A549 (cell line): Measurements from ENCODE around the gene TSBP1. TPM values are rescaled to one million over a fixed set of nuclear protein-coding genes. Genes with fewer than 3 reads are reported as not detected.

Experiments
- ATAC-seq, 2 experiments: fragments of 200-7000 bp in 1 of 2; fragments of >200 bp in 1 of 2; cut with Nextera tagmentation in 1 of 2; cut with Tn5 transposase in 1 of 2; 3 replicates each; pipeline versions ENCODE4 v1.8.0 to v1.9.1; 2018 to 2020; ENCODE audit warnings: mild to moderate bottlenecking in 1 of 2, moderate library complexity in 1 of 2
- CTCF ChIA-PET: fragments of 300-600 bp; sonication (Branson Sonifier 250); formaldehyde crosslinking; extraction: SDS; loops from one replicate; lab custom pipeline; 2021; ENCODE audit warnings: antibody characterized with exemption, inconsistent platforms; lab: Yijun Ruan, JAX
- POLR2A ChIA-PET: fragments of 350-600 bp; formaldehyde crosslinking; extraction: SDS; loops from one replicate; lab custom pipeline; 2021; ENCODE audit warnings: antibody characterized with exemption, inconsistent platforms; lab: Yijun Ruan, JAX
- DNase-seq, 2 experiments: peaks; one replicate each; pipeline versions ENCODE4 v3.0.0 to v3.0.0-alpha.2; 2011 to 2016; ENCODE audit warnings: low read depth in 1 of 2, low spot score in 1 of 2
- FAIRE-seq: peaks from 2 replicates; lab custom pipeline; 2011; peaks lifted over from hg19 to GRCh38; lab: Jason Lieb, UNC
- H3K27ac ChIP-seq, 2 experiments: fragments of >200 bp; sonication (Bioruptor Twin); formaldehyde crosslinking; 3 replicates each; pipeline ENCODE4 v1.5.1; 2016 to 2017
- H3K4me1 ChIP-seq: fragments of >200 bp; sonication (Bioruptor Twin); formaldehyde crosslinking; 3 replicates; pipeline ENCODE4 v1.6.1; 2016
- H3K4me2 ChIP-seq: fragments of >200 bp; sonication (Bioruptor Twin); formaldehyde crosslinking; 3 replicates; pipeline ENCODE4 v1.6.1; 2016
- H3K4me3 ChIP-seq: fragments of >200 bp; sonication (Bioruptor Twin); formaldehyde crosslinking; 3 replicates; pipeline ENCODE4 v1.5.1; 2016
- H3K9me3 ChIP-seq: fragments of >200 bp; sonication (Bioruptor Twin); formaldehyde crosslinking; 3 replicates; pipeline ENCODE4 v1.6.1; 2016
- BCL3 ChIP-seq: fragments of >200 bp; sonication (Bioruptor Twin); formaldehyde crosslinking; IDR thresholded peaks from 3 replicates; pipeline ENCODE4 v1.6.1; 2016
- BHLHE40 ChIP-seq: IDR thresholded peaks from 2 replicates; pipeline ENCODE4 v1.6.1; 2012; ENCODE audit warnings: low read depth, low read length, inconsistent platforms
- CBX2 ChIP-seq: fragments of 200-600 bp; sonication (generic); IDR thresholded peaks from 2 replicates; pipeline ENCODE4 v1.6.1; 2016; ENCODE audit warnings: low read depth, mild to moderate bottlenecking, borderline replicate concordance
- CTCF ChIP-seq: fragments of >200 bp; sonication (Bioruptor Twin); formaldehyde crosslinking; IDR thresholded peaks from 3 replicates; pipeline ENCODE4 v1.5.1; 2016
- E2F6 ChIP-seq: IDR thresholded peaks from 2 replicates; pipeline ENCODE4 v1.6.1; 2012; ENCODE audit warnings: low read depth, borderline replicate concordance
- EHF ChIP-seq: fragments of 250-450 bp; sonication (Bioruptor Pico); IDR thresholded peaks from 2 replicates; pipeline ENCODE4 v1.5.0; 2020; ENCODE audit warnings: mild to moderate bottlenecking
- EHMT2 ChIP-seq: fragments of 200-600 bp; sonication (generic); IDR thresholded peaks from 2 replicates; pipeline ENCODE4 v1.6.1; 2016; ENCODE audit warnings: antibody characterized with exemption, low read depth, mild to moderate bottlenecking, moderate library complexity
- ELK1 ChIP-seq: fragments of 150-350 bp; IDR thresholded peaks from 2 replicates; pipeline ENCODE4 v1.6.1; 2014; ENCODE audit warnings: low read depth, mild to moderate bottlenecking, low read length
- GATA3 ChIP-seq: IDR thresholded peaks from 2 replicates; pipeline ENCODE4 v1.6.1; 2012; ENCODE audit warnings: borderline replicate concordance
- HDAC2 ChIP-seq: fragments of 200-600 bp; sonication (generic); IDR thresholded peaks from 2 replicates; pipeline ENCODE4 v1.6.1; 2016
- HES2 ChIP-seq: fragments of >200 bp; sonication (Bioruptor Twin); formaldehyde crosslinking; IDR thresholded peaks from 2 replicates; pipeline ENCODE4 v1.6.1; 2016
- HEYL ChIP-seq: fragments of 250-450 bp; sonication (Bioruptor Pico); IDR thresholded peaks from 2 replicates; pipeline ENCODE4 v1.8.0; 2021; ENCODE audit warnings: mild to moderate bottlenecking, moderate library complexity
- KDM1A ChIP-seq: fragments of 200-600 bp; sonication (generic); IDR thresholded peaks from 2 replicates; pipeline ENCODE4 v1.6.1; 2016; ENCODE audit warnings: low read depth, mild to moderate bottlenecking
- MAFK ChIP-seq: fragments of 450-650 bp; IDR thresholded peaks from 2 replicates; pipeline ENCODE4 v1.6.1; 2014; ENCODE audit not compliant: partially characterized antibody
- MAZ ChIP-seq: fragments of 150-350 bp; IDR thresholded peaks from 2 replicates; pipeline ENCODE4 v1.6.1; 2014; ENCODE audit warnings: antibody characterized with exemption, low read depth, low read length, borderline replicate concordance
- NPAS2 ChIP-seq: fragments of 250-450 bp; sonication (Bioruptor Pico); IDR thresholded peaks from 2 replicates; pipeline ENCODE4 v1.8.0; 2022; ENCODE audit warnings: mild to moderate bottlenecking, moderate library complexity, borderline replicate concordance
- POLR2A ChIP-seq: IDR thresholded peaks from 2 replicates; pipeline ENCODE4 v1.6.1; 2012; ENCODE audit warnings: mild to moderate bottlenecking, low read length
- RAD21 ChIP-seq, 2 experiments: fragments of >200 bp in 1 of 2; sonication (Bioruptor Twin) in 1 of 2; formaldehyde crosslinking in 1 of 2; IDR thresholded peaks in 1 of 2; conservative IDR thresholded peaks in 1 of 2; 2 replicates in 1 of 2; 3 replicates in 1 of 2; pipeline ENCODE4 v1.6.1; 2012 to 2018; ENCODE audit warnings: inconsistent platforms in 1 of 2
- RNF2 ChIP-seq: fragments of 200-600 bp; sonication (generic); IDR thresholded peaks from 2 replicates; pipeline ENCODE4 v1.6.1; 2016; ENCODE audit warnings: low read depth, mild to moderate bottlenecking, antibody characterized with exemption, moderate library complexity, borderline replicate concordance
- SMC3 ChIP-seq: fragments of >200 bp; sonication (Bioruptor Twin); formaldehyde crosslinking; IDR thresholded peaks from 3 replicates; pipeline ENCODE4 v1.6.1; 2018; ENCODE audit warnings: inconsistent platforms
- SREBF2 ChIP-seq: fragments of 450-650 bp; IDR thresholded peaks from 2 replicates; pipeline ENCODE4 v1.6.1; 2014; ENCODE audit warnings: mild to moderate bottlenecking, moderate library complexity
- TFCP2L1 ChIP-seq: fragments of 250-450 bp; sonication (Bioruptor Pico); IDR thresholded peaks from 2 replicates; pipeline ENCODE4 v1.5.0; 2021; ENCODE audit warnings: mild to moderate bottlenecking
- ZFP36 ChIP-seq: fragments of 450-650 bp; IDR thresholded peaks from 2 replicates; pipeline ENCODE4 v1.6.1; 2014; ENCODE audit warnings: borderline replicate concordance; ENCODE audit not compliant: partially characterized antibody
- WGBS: methylation state at CpG from one replicate; pipeline ENCODE4 v1.1.6; 2017; ENCODE audit errors: missing lambda C conversion rate; 5-methylcytosine and 5-hydroxymethylcytosine counted together
- polyA plus RNA-seq, 4 experiments: library from polyadenylated mRNA; depleted of rRNA in 3 of 4; stranded (reverse); fragments of >200 nt; fragmentation: RNase III in 1 of 4; extraction: RNeasy Plus Mini Kit Qiagen cat#74134 plus additional on column Dnase treatment in 1 of 4; gene quantifications; 2 replicates in 3 of 4; 3 replicates in 1 of 4; pipeline ENCODE4 v1.2.3, GENCODE V29; 2011 to 2017

TSBP1 gene
- polyA plus RNA-seq, 2 of the 4 experiments (the other 2 are of a cell fraction): not detected

- Histone ChIP-seq H3K27ac (no peak overlapping the region), H3K4me1 (no peaks in the 10 kb centered on the region), H3K4me2 (no peak overlapping the region), H3K9me3 (no peaks in the 10 kb centered on the region), H3K4me3 (no peak overlapping the region)
- ChIA-PET POLR2A (no interaction called here), CTCF (interaction anchor here (0.7 to 4.9 kb wide), 31 partner anchors 8 to 509 kb away, joined by 3 to 43 read pairs (median 6); partner anchors contain the start of genes BTNL2, HLA-DRA and TAP2)
- DNase-seq (peak; percentile 37 to 72), FAIRE-seq (no peak), ATAC-seq (peak; percentile 87 to 95)
- 2% methylated on average over 11 of the region's 11 CpGs for WGBS
- no peak for TF ChIP-seq EHF (CRISPR knock-in tag)
- no peak for TF ChIP-seq RNF2
- no peak for TF ChIP-seq TFCP2L1
- TF ChIP-seq ELK1: no peak
- TF ChIP-seq NPAS2: no peak
- no peak for TF ChIP-seq HDAC2
- no peak for TF ChIP-seq SREBF2
- no peak for TF ChIP-seq MAZ
- no peak for TF ChIP-seq BHLHE40
- no peak for TF ChIP-seq HEYL (CRISPR knock-in tag)
- TF ChIP-seq CBX2: no peak
- TF ChIP-seq POLR2A: no peak
- no peak for TF ChIP-seq HES2
- no peak for TF ChIP-seq ZFP36
- TF ChIP-seq CTCF: peak; percentile 74
- TF ChIP-seq KDM1A: no peak
- no peak for TF ChIP-seq BCL3
- TF ChIP-seq EHMT2: no peak
- TF ChIP-seq SMC3: peak; percentile 81
- peak; percentile 70 to 77 for TF ChIP-seq RAD21 (conservative IDR thresholded peaks at IDR 0.05 in 1 of 2, IDR thresholded peaks at IDR 0.05 in 1 of 2)
- TF ChIP-seq GATA3: no peak
- no peak for TF ChIP-seq E2F6
- TF ChIP-seq MAFK: no peak
These were observed 41.8 kb upstream of the TSBP1 start for GRCh38 chr6:32413427-32414047.
